Measurements from ENCODE around the gene IGSF23.

DNA sequence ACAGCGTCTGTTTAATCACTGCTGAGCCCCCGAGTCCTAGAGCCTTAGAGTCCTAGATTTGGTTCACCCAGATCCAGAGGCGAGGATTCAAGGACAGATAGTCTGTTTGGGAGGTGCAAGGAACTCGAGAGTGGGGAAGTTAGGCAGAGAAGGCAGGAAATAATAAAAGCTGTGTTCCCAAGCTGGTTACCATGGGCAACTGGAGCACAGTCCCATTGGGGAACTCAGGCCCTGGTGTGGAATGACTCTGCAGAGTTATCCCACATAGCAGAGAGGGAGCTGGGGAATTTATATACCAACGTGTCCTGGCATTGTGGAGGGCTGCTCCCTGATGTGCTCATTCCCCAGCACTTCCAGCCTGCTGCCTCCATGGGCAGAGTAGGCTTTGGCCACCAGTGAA, 9.7 kb downstream of the IGSF23 start:
- TF ChIP-seq, protein P1, sequence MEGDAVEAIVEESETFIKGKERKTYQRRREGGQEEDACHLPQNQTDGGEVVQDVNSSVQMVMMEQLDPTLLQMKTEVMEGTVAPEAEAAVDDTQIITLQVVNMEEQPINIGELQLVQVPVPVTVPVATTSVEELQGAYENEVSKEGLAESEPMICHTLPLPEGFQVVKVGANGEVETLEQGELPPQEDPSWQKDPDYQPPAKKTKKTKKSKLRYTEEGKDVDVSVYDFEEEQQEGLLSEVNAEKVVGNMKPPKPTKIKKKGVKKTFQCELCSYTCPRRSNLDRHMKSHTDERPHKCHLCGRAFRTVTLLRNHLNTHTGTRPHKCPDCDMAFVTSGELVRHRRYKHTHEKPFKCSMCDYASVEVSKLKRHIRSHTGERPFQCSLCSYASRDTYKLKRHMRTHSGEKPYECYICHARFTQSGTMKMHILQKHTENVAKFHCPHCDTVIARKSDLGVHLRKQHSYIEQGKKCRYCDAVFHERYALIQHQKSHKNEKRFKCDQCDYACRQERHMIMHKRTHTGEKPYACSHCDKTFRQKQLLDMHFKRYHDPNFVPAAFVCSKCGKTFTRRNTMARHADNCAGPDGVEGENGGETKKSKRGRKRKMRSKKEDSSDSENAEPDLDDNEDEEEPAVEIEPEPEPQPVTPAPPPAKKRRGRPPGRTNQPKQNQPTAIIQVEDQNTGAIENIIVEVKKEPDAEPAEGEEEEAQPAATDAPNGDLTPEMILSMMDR (IDR thresholded peaks at IDR 0.05; ENCODE audit: low read depth, low read length, poor library complexity, severe bottlenecking) = no peak
- no peak for TF ChIP-seq EZH2phosphoT487 (IDR thresholded peaks at IDR 0.05; ENCODE audit: borderline replicate concordance, low read length)

All from DOHH2 (cell line).